K562 (cell line): Measurements from ENCODE around the gene DENND6B. TPM values are rescaled to one million over a fixed set of nuclear protein-coding genes. Genes with fewer than 3 reads are reported as not detected.

Experiments
- ATAC-seq: fragments of 200-7000 bp; cut with Tn5 transposase; 3 replicates; pipeline ENCODE4 v1.9.1; 2020; ENCODE audit warnings: moderate library complexity
- BruUV-seq: library from RNA; stranded (reverse); fragments of 400-500 nt; replicated peaks from 2 replicates; lab custom pipeline; 2021; lab: Mats Ljungman, UMichigan
- CTCF ChIA-PET: fragments of 300-600 bp; formaldehyde crosslinking; extraction: SDS; loops from one replicate; lab custom pipeline; 2021; ENCODE audit warnings: low intra/inter-chr PET ratio; lab: Yijun Ruan, JAX
- POLR2A ChIA-PET: fragments of 300-600, 350-650 bp; sonication (Branson Sonifier 250); formaldehyde crosslinking; extraction: SDS; loops from one replicate; lab custom pipeline; 2021; ENCODE audit warnings: antibody characterized with exemption, inconsistent platforms; lab: Yijun Ruan, JAX
- DNase-seq, 4 experiments: peaks; one replicate each; pipeline versions ENCODE4 v3.0.0 to v3.0.0-alpha.2; 2011 to 2018; ENCODE audit warnings: low spot score in 3 of 4, mixed read lengths in 3 of 4; ENCODE audit errors: extremely low read depth in 1 of 4
- FAIRE-seq: peaks from 2 replicates; lab custom pipeline; 2011; peaks lifted over from hg19 to GRCh38; lab: Jason Lieb, UNC
- H2AFZ ChIP-seq: 2 replicates; pipeline ENCODE4 v1.6.0; 2011; ENCODE audit warnings: low read depth, low read length, control low read depth, inconsistent platforms
- H3K27ac ChIP-seq: fragments of 200-600 bp; 3 replicates; pipeline ENCODE4 v1.8.0; 2011; ENCODE audit warnings: low read depth, mild to moderate bottlenecking, control low read depth, inconsistent platforms, low read length, moderate library complexity, mixed read lengths; ENCODE audit errors: extremely low read depth
- H3K27me3 ChIP-seq, 2 experiments: fragments of 300-600 bp in 1 of 2; 2 replicates in 1 of 2; 3 replicates in 1 of 2; pipeline versions ENCODE4 v1.6.0 to v1.8.0; 2011; ENCODE audit warnings: inconsistent platforms in 2 of 2, low read length in 2 of 2, mild to moderate bottlenecking in 1 of 2, mixed read lengths in 1 of 2, moderate library complexity in 1 of 2; ENCODE audit not compliant: control insufficient read depth in 2 of 2, insufficient read depth in 2 of 2
- H3K36me3 ChIP-seq: fragments of 300-600 bp; 3 replicates; pipeline ENCODE4 v1.8.0; 2011; ENCODE audit warnings: mild to moderate bottlenecking, low read length, inconsistent platforms; ENCODE audit not compliant: control insufficient read depth, insufficient read depth
- H3K4me1 ChIP-seq, 2 experiments: fragments of 200-600 bp in 1 of 2; replicated peaks in 1 of 2; 2 replicates in 1 of 2; 3 replicates in 1 of 2; pipeline versions ENCODE4 v1.5.1 to v1.8.0; 2011; ENCODE audit warnings: inconsistent platforms in 2 of 2, low read length in 2 of 2, mild to moderate bottlenecking in 1 of 2, mixed read lengths in 1 of 2, moderate library complexity in 1 of 2; ENCODE audit not compliant: control insufficient read depth in 2 of 2, insufficient read depth in 2 of 2
- H3K4me2 ChIP-seq: 2 replicates; pipeline ENCODE4 v1.6.1; 2011; ENCODE audit warnings: low read length, control low read depth, inconsistent platforms, mixed read lengths; ENCODE audit not compliant: insufficient read depth
- H3K4me3 ChIP-seq: fragments of 200-600 bp; sonication (generic), shearing (Covaris generic); 2 replicates; pipeline ENCODE4 v1.5.1; 2016; ENCODE audit warnings: control low read depth, inconsistent platforms
- H3K79me2 ChIP-seq: fragments of 200-600 bp; 3 replicates; pipeline ENCODE4 v1.8.0; 2011; ENCODE audit warnings: low read length, inconsistent platforms; ENCODE audit not compliant: control insufficient read depth, insufficient read depth
- H3K9ac ChIP-seq, 2 experiments: 2 replicates each; pipeline versions ENCODE4 v1.6.0 to v1.6.1; 2011; ENCODE audit warnings: low read depth in 2 of 2, low read length in 2 of 2, control low read depth in 1 of 2, inconsistent platforms in 1 of 2, mild to moderate bottlenecking in 1 of 2, mixed read lengths in 1 of 2; ENCODE audit not compliant: insufficient read depth in 1 of 2
- H3K9me1 ChIP-seq: one replicate; pipeline ENCODE4 v1.6.0; 2011; ENCODE audit warnings: inconsistent platforms, mild to moderate bottlenecking, low read length, moderate library complexity; ENCODE audit not compliant: control insufficient read depth, insufficient read depth
- H3K9me3 ChIP-seq: replicated peaks from 2 replicates; pipeline ENCODE4 v1.5.1; 2011; ENCODE audit warnings: low read depth, low read length, inconsistent platforms; ENCODE audit not compliant: control insufficient read depth, insufficient read depth
- H4K20me1 ChIP-seq: replicated peaks from 2 replicates; pipeline ENCODE4 v1.6.1; 2011; ENCODE audit warnings: low read length, inconsistent platforms, mixed read lengths; ENCODE audit not compliant: control insufficient read depth, insufficient read depth
- CHAMP1 ChIP-seq: fragments of 450-650 bp; IDR thresholded peaks from 2 replicates; pipeline ENCODE4 v1.6.1; 2016; ENCODE audit warnings: mild to moderate bottlenecking
- CREBBP ChIP-seq: IDR thresholded peaks from one replicate; pipeline ENCODE4 v1.6.1; 2012; ENCODE audit warnings: low read depth, mild to moderate bottlenecking, control low read depth, inconsistent platforms, low read length
- FOXM1 ChIP-seq, 2 experiments: fragments of 450-650 bp in 1 of 2; sonication (generic) in 1 of 2; formaldehyde crosslinking in 1 of 2; IDR thresholded peaks; 2 replicates each; pipeline versions ENCODE4 v1.6.1 to v1.9.0; 2017 to 2022; ENCODE audit warnings: low read depth in 2 of 2, mild to moderate bottlenecking in 2 of 2, missing genetic modification reagents in 1 of 2, moderate library complexity in 1 of 2
- L3MBTL2 ChIP-seq: fragments of 450-650 bp; IDR thresholded peaks from 2 replicates; pipeline ENCODE4 v1.6.1; 2016; ENCODE audit warnings: mild to moderate bottlenecking, moderate library complexity
- MAFF ChIP-seq: IDR thresholded peaks from 2 replicates; pipeline ENCODE4 v1.6.1; 2012; ENCODE audit warnings: low read length, improper control_type of control experiment
- PHB2 ChIP-seq: fragments of 450-650 bp; IDR thresholded peaks from 2 replicates; pipeline ENCODE4 v1.6.1; 2017; ENCODE audit warnings: low read depth
- POLR2A ChIP-seq: fragments of 450-650 bp; conservative IDR thresholded peaks from 2 replicates; pipeline ENCODE4 v1.6.1; 2016
- RBBP5 ChIP-seq: fragments of 200-600 bp; sonication (generic); IDR thresholded peaks from 2 replicates; pipeline ENCODE4 v1.6.1; 2012; ENCODE audit warnings: borderline replicate concordance, mild to moderate bottlenecking, low read length, control low read depth, inconsistent platforms; ENCODE audit not compliant: insufficient read depth, poor library complexity, severe bottlenecking
- TAF9B ChIP-seq: fragments of 450-650 bp; IDR thresholded peaks from 2 replicates; pipeline ENCODE4 v1.6.1; 2018; ENCODE audit warnings: mild to moderate bottlenecking; ENCODE audit not compliant: partially characterized antibody
- TEAD1 ChIP-seq, 2 experiments: fragments of 450-650 bp in 1 of 2; sonication (generic) in 1 of 2; formaldehyde crosslinking; IDR thresholded peaks; 2 replicates each; pipeline versions ENCODE4 v1.4.0 to v1.8.0; 2020 to 2022; ENCODE audit warnings: mild to moderate bottlenecking in 2 of 2, missing genetic modification reagents in 1 of 2
- ZFP30 ChIP-seq: fragments of 250-450 bp; sonication (Bioruptor Pico); IDR thresholded peaks from 2 replicates; pipeline ENCODE4 v1.8.0; 2022; ENCODE audit warnings: moderate library complexity, mild to moderate bottlenecking, inconsistent platforms, borderline replicate concordance
- ZNF165 ChIP-seq: fragments of 250-450 bp; sonication (Bioruptor Pico); IDR thresholded peaks from 2 replicates; pipeline ENCODE4 v1.4.0; 2020; ENCODE audit warnings: borderline replicate concordance
- WGBS: fragments of 100-300 bp; shearing (Covaris generic); methylation state at CpG from one replicate; pipeline ENCODE4 v1.1.6; 2016; ENCODE audit warnings: low coverage, mixed read lengths; ENCODE audit not compliant: insufficient coverage; ENCODE audit errors: missing lambda C conversion rate; 5-methylcytosine and 5-hydroxymethylcytosine counted together
- in situ Hi-C: fragments of 300-500 bp; cut with MboI; formaldehyde crosslinking; loops from 4 replicates; pipeline ENCODE4 v1.15.0; 2018; ENCODE audit warnings: inconsistent platforms, mixed read lengths
- intact Hi-C: fragments of 100-400 bp; cut with micrococcal nuclease; formaldehyde crosslinking; loops from 2 replicates; pipeline ENCODE4 v1.14.2; 2022
- polyA plus RNA-seq, 8 experiments: library from polyadenylated mRNA; depleted of rRNA in 4 of 8; stranded (reverse) in 5 of 8; unstranded in 3 of 8; fragments of >200 nt; fragmentation: Nextera tagmentation in 2 of 8; fragmentation: Illumina TruSeq in 1 of 8; extraction: Ambion mirVana in 2 of 8; extraction: Trizol in 1 of 8; gene quantifications; 2 replicates each; pipeline versions ENCODE4 v1.2.1 to v1.2.3, GENCODE V29; 2011 to 2014; ENCODE audit warnings: inconsistent platforms in 1 of 8, missing spikeins in 1 of 8
- total RNA-seq, 7 experiments: library from RNA; depleted of rRNA in 6 of 7; stranded (reverse); fragments of >200 nt in 6 of 7; fragmentation: Illumina TruSeq in 2 of 7; extraction: Trizol in 2 of 7; gene quantifications; 2 replicates each; pipeline versions ENCODE4 v1.2.1 to v1.2.3, GENCODE V29; 2011 to 2021; ENCODE audit warnings: low replicate concordance in 1 of 7

Gene DENND6B
- total and polyA plus RNA-seq, 9 of the 15 experiments (the other 6 are each of a cell fraction or from before 2014, with no cell fraction given) = 0.07 to 3.7 (median 1.5) TPM

GRCh38 chr22:50260434-50260800 lies 66.4 kb downstream of the DENND6B start:
- ATAC-seq (peak; percentile 11), DNase-seq (peak in 1 of 4 experiments; percentile 25), FAIRE-seq (no peak)
- POLR2A ChIA-PET = no interaction called here
- Histone ChIP-seq H4K20me1 (no peaks in the 10 kb centered on the region), H3K27ac (peak overlapping the region; percentile 76), H3K36me3 (peaks cover 38% of the 10 kb centered on the region; the same call in 1 of the 3 replicates), H3K79me2 (peaks cover 27% of the 10 kb centered on the region), H3K4me3 (peak overlapping the region; percentile 64)
- 11% methylated on average over 3 of the region's 11 CpGs for WGBS
- no TSS peak for BruUV-seq
- 0 out of 2 replicates have a peak, but pooled peaks have one; percentile 8 for TF ChIP-seq POLR2A
- TF ChIP-seq CREBBP = no peak
- TF ChIP-seq CHAMP1 = no peak
- no peak for TF ChIP-seq PHB2
- no peak for TF ChIP-seq L3MBTL2
- no peak for TF ChIP-seq FOXM1 (IDR thresholded peaks at IDR 0.05; ENCODE audit: low read depth)
- TF ChIP-seq FOXM1 (CRISPR knock-in tag; IDR thresholded peaks at IDR 0.05; ENCODE audit: low read depth) = no peak
- TF ChIP-seq TAF9B = no peak
- no peak for TF ChIP-seq ZNF165 (CRISPR knock-in tag)
- TF ChIP-seq MAFF = no peak
- peak; percentile 1 for TF ChIP-seq RBBP5
- TF ChIP-seq TEAD1 (CRISPR knock-in tag; IDR thresholded peaks at IDR 0.05) = 0 out of 4 replicates have a peak, but pooled peaks of 1 of the 2 experiments have one; percentile 24
- TF ChIP-seq ZFP30 (CRISPR knock-in tag) = no peak
- TF ChIP-seq, all 486 proteins: peak for 3
- H3K4me2 ChIP-seq = peak overlapping the region; percentile 79
- H3K4me1 ChIP-seq = peaks cover 15 to 90% of the 10 kb centered on the region in 2 experiments; a peak in 4 of 5 replicates
- intact Hi-C loops (no loop called here), in situ Hi-C loops (no loop called here)
- H3K27me3 ChIP-seq = no peaks in the 10 kb centered on the region
- no peaks in the 10 kb centered on the region for H3K9me3 ChIP-seq
- no peaks in the 10 kb centered on the region for H3K9me1 ChIP-seq
- H3K9ac ChIP-seq = peak overlapping the region; percentile 72 to 95
- 0 out of 2 replicates have a peak overlapping the region, but pooled peaks have one; percentile 4 for H2AFZ ChIP-seq
- CTCF ChIA-PET = no interaction called here
